Measurements from ENCODE around the gene ACCS.

- no peak for TF ChIP-seq CTCF (IDR thresholded peaks at IDR 0.05; ENCODE audit: low read depth, low read length, poor library complexity, severe bottlenecking)
- TF ChIP-seq EZH2phosphoT487 (IDR thresholded peaks at IDR 0.05; ENCODE audit: borderline replicate concordance, low read length): no peak
These were observed 24.5 kb downstream of the ACCS start for GRCh38 chr11:44090539-44090938.
